ENCODE data around the gene FXYD3.

The FXYD3 gene

GRCh38 chr19:35125749-35126623, 10.4 kb downstream of the FXYD3 start:
- no peaks in the 10 kb centered on the region for H3K36me3 ChIP-seq (replicated peaks; ENCODE audit: low read depth, low read length)
- H2AFZ ChIP-seq (ENCODE audit: low read depth, low read length), result no peak overlapping the region
- H3K27me3 ChIP-seq (ENCODE audit: low read depth, low read length), result peaks cover 6% of the 10 kb centered on the region; the same call in 1 of the 2 replicates
- H3K4me1 ChIP-seq (ENCODE audit: low read length), result peaks cover 15% of the 10 kb centered on the region
- H3K79me2 ChIP-seq (ENCODE audit: low read length), result no peaks in the 10 kb centered on the region
- no peak overlapping the region for H3K4me2 ChIP-seq (ENCODE audit: low read length)
- H3K4me3 ChIP-seq (ENCODE audit: low read length), result no peak overlapping the region
- no peaks in the 10 kb centered on the region for H4K20me1 ChIP-seq (ENCODE audit: insufficient read depth, low read length)
- no peaks in the 10 kb centered on the region for H3K9me3 ChIP-seq (ENCODE audit: insufficient read depth, low read length)
- H3K9ac ChIP-seq (ENCODE audit: low read length), result no peak overlapping the region
- TF ChIP-seq EZH2phosphoT487 (IDR thresholded peaks at IDR 0.05; ENCODE audit: low read depth) (no peak), CTCF (IDR thresholded peaks at IDR 0.05; ENCODE audit: low read depth, low read length) (no peak)
- H3K27ac ChIP-seq (ENCODE audit: low read length), result no peak overlapping the region

GRCh38 chr19:35126624-35126959, 11.0 kb downstream of the FXYD3 start:
- Histone ChIP-seq H3K4me1 (ENCODE audit: low read length) (peaks cover 14% of the 10 kb centered on the region; the same call in 1 of the 2 replicates), H2AFZ (ENCODE audit: low read depth, low read length) (no peak overlapping the region), H3K9me3 (ENCODE audit: insufficient read depth, low read length) (no peaks in the 10 kb centered on the region), H3K4me3 (ENCODE audit: low read length) (no peak overlapping the region), H4K20me1 (ENCODE audit: insufficient read depth, low read length) (no peaks in the 10 kb centered on the region), H3K27me3 (ENCODE audit: low read depth, low read length) (peaks cover 6% of the 10 kb centered on the region; the same call in 1 of the 2 replicates), H3K9ac (ENCODE audit: low read length) (no peak overlapping the region), H3K4me2 (ENCODE audit: low read length) (no peak overlapping the region), H3K27ac (ENCODE audit: low read length) (no peak overlapping the region), H3K79me2 (ENCODE audit: low read length) (no peaks in the 10 kb centered on the region), H3K36me3 (replicated peaks; ENCODE audit: low read depth, low read length) (no peaks in the 10 kb centered on the region)
- TF ChIP-seq CTCF (IDR thresholded peaks at IDR 0.05; ENCODE audit: low read depth, low read length) (no peak), EZH2phosphoT487 (IDR thresholded peaks at IDR 0.05; ENCODE audit: low read depth) (no peak)

GRCh38 chr19:35127871-35128270, 12.2 kb downstream of the FXYD3 start:
- Histone ChIP-seq H3K9me3 (ENCODE audit: insufficient read depth, low read length) (no peaks in the 10 kb centered on the region), H3K4me3 (ENCODE audit: low read length) (no peak overlapping the region)

More at GRCh38 chr19:35127871-35128270, 12.2 kb downstream of the FXYD3 start:
- Histone ChIP-seq H2AFZ (ENCODE audit: low read depth, low read length) (no peak overlapping the region), H3K4me1 (ENCODE audit: low read length) (peaks cover 14% of the 10 kb centered on the region; the same call in 1 of the 2 replicates), H3K9ac (ENCODE audit: low read length) (no peak overlapping the region), H4K20me1 (ENCODE audit: insufficient read depth, low read length) (no peaks in the 10 kb centered on the region), H3K27me3 (ENCODE audit: low read depth, low read length) (peaks cover 6% of the 10 kb centered on the region; the same call in 1 of the 2 replicates), H3K27ac (ENCODE audit: low read length) (no peak overlapping the region), H3K79me2 (ENCODE audit: low read length) (no peaks in the 10 kb centered on the region), H3K4me2 (ENCODE audit: low read length) (no peak overlapping the region), H3K36me3 (replicated peaks; ENCODE audit: low read depth, low read length) (no peaks in the 10 kb centered on the region)
- TF ChIP-seq CTCF (IDR thresholded peaks at IDR 0.05; ENCODE audit: low read depth, low read length), result no peak
- no peak for TF ChIP-seq EZH2phosphoT487 (IDR thresholded peaks at IDR 0.05; ENCODE audit: low read depth)

Data from OCI-LY3 (cell line).